H9 (cell line): ENCODE measurements around the gene SHROOM1. TPM values are rescaled to one million over a fixed set of nuclear protein-coding genes. Genes with fewer than 3 reads are reported as not detected.

Experiments
- DNase-seq: peaks from one replicate; pipeline ENCODE4 v3.0.0-alpha.2; 2017
- H2AFZ ChIP-seq: one replicate; pipeline ENCODE4 v1.6.1; 2013; ENCODE audit warnings: mild to moderate bottlenecking, low read length, control low read depth, moderate library complexity
- H2AK5ac ChIP-seq: 2 replicates; pipeline ENCODE4 v1.6.1; 2013; ENCODE audit warnings: low read length, control low read depth, mixed read lengths; ENCODE audit not compliant: insufficient read length
- H2BK120ac ChIP-seq: one replicate; pipeline ENCODE4 v1.6.1; 2013; ENCODE audit warnings: low read depth, mild to moderate bottlenecking, low read length, control low read depth, inconsistent platforms; ENCODE audit not compliant: poor library complexity, severe bottlenecking
- H2BK12ac ChIP-seq: 2 replicates; pipeline ENCODE4 v1.6.1; 2013; ENCODE audit warnings: low read length, control low read depth, mixed read lengths, low read depth; ENCODE audit not compliant: insufficient read length
- H2BK15ac ChIP-seq: 2 replicates; pipeline ENCODE4 v1.6.1; 2013; ENCODE audit warnings: low read depth, low read length, control low read depth
- H2BK20ac ChIP-seq: one replicate; pipeline ENCODE4 v1.6.1; 2013; ENCODE audit warnings: low read depth, mild to moderate bottlenecking, low read length, control low read depth, inconsistent platforms; ENCODE audit not compliant: poor library complexity, severe bottlenecking
- H2BK5ac ChIP-seq: 2 replicates; pipeline ENCODE4 v1.6.1; 2013; ENCODE audit warnings: low read length, control low read depth, mixed read lengths; ENCODE audit not compliant: insufficient read length
- H3K14ac ChIP-seq: 2 replicates; pipeline ENCODE4 v1.6.1; 2013; ENCODE audit warnings: low read length, control low read depth; ENCODE audit not compliant: insufficient read depth
- H3K18ac ChIP-seq: 2 replicates; pipeline ENCODE4 v1.6.1; 2013; ENCODE audit warnings: low read depth, mild to moderate bottlenecking, mixed read lengths, low read length, control low read depth; ENCODE audit not compliant: insufficient read length
- H3K23ac ChIP-seq: 2 replicates; pipeline ENCODE4 v1.6.1; 2013; ENCODE audit warnings: low read length, control low read depth, mixed read lengths, low read depth; ENCODE audit not compliant: insufficient read length
- H3K23me2 ChIP-seq: 2 replicates; pipeline ENCODE4 v1.6.1; 2013; ENCODE audit warnings: low read depth, mild to moderate bottlenecking, mixed read lengths, low read length, control low read depth; ENCODE audit not compliant: insufficient read length, poor library complexity, severe bottlenecking
- H3K27ac ChIP-seq: 2 replicates; pipeline ENCODE4 v1.5.1; 2013; ENCODE audit warnings: low read length, control low read depth, mixed read lengths, low read depth; ENCODE audit not compliant: insufficient read length
- H3K27me3 ChIP-seq: 2 replicates; pipeline ENCODE4 v1.6.1; 2013; ENCODE audit warnings: low read length, control low read depth, inconsistent platforms; ENCODE audit not compliant: insufficient read depth
- H3K4ac ChIP-seq: 2 replicates; pipeline ENCODE4 v1.6.1; 2013; ENCODE audit warnings: low read depth, mild to moderate bottlenecking, control low read depth, inconsistent platforms, low read length, moderate library complexity
- H3K4me1 ChIP-seq: 2 replicates; pipeline ENCODE4 v1.6.1; 2013; ENCODE audit warnings: low read length, control low read depth, inconsistent platforms; ENCODE audit not compliant: insufficient read depth
- H3K4me2 ChIP-seq: 2 replicates; pipeline ENCODE4 v1.6.1; 2013; ENCODE audit warnings: low read length, control low read depth, mixed read lengths; ENCODE audit not compliant: insufficient read length, insufficient read depth
- H3K56ac ChIP-seq: 2 replicates; pipeline ENCODE4 v1.6.1; 2013; ENCODE audit warnings: low read depth, mild to moderate bottlenecking, mixed read lengths, low read length, control low read depth; ENCODE audit not compliant: insufficient read length
- H3K79me1 ChIP-seq: 2 replicates; pipeline ENCODE4 v1.6.1; 2013; ENCODE audit warnings: low read depth, mild to moderate bottlenecking, moderate library complexity, low read length, control low read depth, inconsistent platforms; ENCODE audit not compliant: insufficient read depth, poor library complexity, severe bottlenecking
- H3K79me2 ChIP-seq: 2 replicates; pipeline ENCODE4 v1.6.1; 2013; ENCODE audit warnings: low read length, control low read depth, inconsistent platforms; ENCODE audit not compliant: insufficient read depth
- H3K9ac ChIP-seq: 2 replicates; pipeline ENCODE4 v1.6.1; 2013; ENCODE audit warnings: low read length, control low read depth, mixed read lengths; ENCODE audit not compliant: insufficient read length; ENCODE audit errors: extremely low read depth
- H3K9me3 ChIP-seq: one replicate; pipeline ENCODE4 v1.6.1; 2013; ENCODE audit warnings: low read depth, low read length, inconsistent platforms; ENCODE audit not compliant: control insufficient read depth
- H3T11ph ChIP-seq: one replicate; pipeline ENCODE4 v1.6.1; 2013; ENCODE audit warnings: mild to moderate bottlenecking, low read length, control low read depth, inconsistent platforms
- H4K20me1 ChIP-seq: one replicate; pipeline ENCODE4 v1.6.1; 2013; ENCODE audit not compliant: control insufficient read depth, insufficient read length, insufficient read depth
- H4K5ac ChIP-seq: 2 replicates; pipeline ENCODE4 v1.6.1; 2013; ENCODE audit warnings: low read depth, mild to moderate bottlenecking, mixed read lengths, low read length, control low read depth; ENCODE audit not compliant: insufficient read length
- H4K8ac ChIP-seq: replicated peaks from 2 replicates; pipeline ENCODE4 v1.6.1; 2013; ENCODE audit warnings: low read length, control low read depth, mixed read lengths, low read depth; ENCODE audit not compliant: insufficient read length
- H4K91ac ChIP-seq: 2 replicates; pipeline ENCODE4 v1.6.1; 2013; ENCODE audit warnings: low read depth, mild to moderate bottlenecking, moderate library complexity, mixed read lengths, low read length, control low read depth; ENCODE audit not compliant: insufficient read length
- H3K27ac Mint-ChIP-seq, 3 experiments: 2 replicates in 2 of 3; 3 replicates in 1 of 3; pipeline ENCODE4 v1.8.0; 2020 to 2021; ENCODE audit warnings: mixed read lengths in 3 of 3, mild to moderate bottlenecking in 1 of 3, moderate library complexity in 1 of 3
- H3K27me3 Mint-ChIP-seq: 2 replicates; pipeline ENCODE4 v1.8.0; 2021; ENCODE audit warnings: low read depth, mild to moderate bottlenecking, moderate library complexity, mixed read lengths
- H3K36me3 Mint-ChIP-seq, 3 experiments: 2 replicates in 2 of 3; 3 replicates in 1 of 3; pipeline ENCODE4 v1.8.0; 2020 to 2021; ENCODE audit warnings: low read depth in 3 of 3, mixed read lengths in 3 of 3; ENCODE audit not compliant: insufficient read depth in 1 of 3
- H3K4me1 Mint-ChIP-seq, 2 experiments: 2 replicates each; pipeline ENCODE4 v1.8.0; 2020; ENCODE audit warnings: mixed read lengths in 2 of 2
- H3K4me3 Mint-ChIP-seq, 2 experiments: 2 replicates in 1 of 2; 3 replicates in 1 of 2; pipeline ENCODE4 v1.8.0; 2020 to 2021; ENCODE audit warnings: mild to moderate bottlenecking in 2 of 2, mixed read lengths in 2 of 2, moderate library complexity in 1 of 2
- H3K9me3 Mint-ChIP-seq, 2 experiments: 2 replicates in 1 of 2; 3 replicates in 1 of 2; pipeline ENCODE4 v1.8.0; 2020; ENCODE audit warnings: mild to moderate bottlenecking in 2 of 2, mixed read lengths in 2 of 2, moderate library complexity in 1 of 2
- WGBS: extraction: QIAGEN DNeasy Blood & Tissue Kit; methylation state at CpG from one replicate; pipeline ENCODE4 v1.1.7; 2013; ENCODE audit warnings: missing lambda C conversion rate, low lambda C conversion rate, mixed read lengths; ENCODE audit not compliant: insufficient read length; ENCODE audit errors: extremely low coverage; 5-methylcytosine and 5-hydroxymethylcytosine counted together
- total RNA-seq: library from RNA; stranded (reverse); gene quantifications from 2 replicates; pipeline ENCODE4 v1.2.1, GENCODE V29; 2021
- TF ChIP-seq, protein P1 (sequence below): fragments of 200-600 bp; sonication (generic); conservative IDR thresholded peaks from 3 replicates; pipeline ENCODE4 v1.8.0; 2021; ENCODE audit warnings: antibody characterized with exemption, mild to moderate bottlenecking

SHROOM1 gene
- total RNA-seq, 1 experiment from 2014 or later: 7.0 TPM

DNA sequence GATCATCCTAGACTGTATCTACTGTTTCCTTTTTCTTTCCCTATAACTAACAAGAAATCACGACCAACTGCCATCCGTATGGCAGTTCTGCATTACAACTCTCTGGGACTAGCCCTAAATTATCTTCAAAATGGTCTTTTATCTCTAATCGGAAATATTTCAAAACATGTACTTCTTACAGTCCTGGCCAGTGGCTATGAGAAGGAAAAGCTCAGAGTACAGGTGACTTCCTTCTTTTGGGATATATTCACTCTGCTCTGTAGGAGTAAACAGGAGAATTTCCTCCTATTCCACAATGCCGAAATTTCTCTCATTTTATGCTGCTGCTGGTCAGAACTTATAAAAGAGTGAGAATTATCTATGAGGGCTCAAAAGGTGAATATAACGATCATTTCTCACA lies 51.6 kb downstream of the SHROOM1 start:
- no peak overlapping the region for H3K27ac ChIP-seq
- no peak overlapping the region for H3K4me3 Mint-ChIP-seq

More for the DNA sequence above, 51.6 kb downstream of the SHROOM1 start:
- Histone ChIP-seq H3K4me1 (peaks cover 6% of the 10 kb centered on the region; the same call in 1 of the 2 replicates), H3T11ph (no peak overlapping the region), H4K91ac (no peak overlapping the region), H3K18ac (no peak overlapping the region), H3K4me2 (no peak overlapping the region), H4K20me1 (no peaks in the 10 kb centered on the region), H2AFZ (no peak overlapping the region), H3K56ac (no peak overlapping the region), H2AK5ac (no peak overlapping the region), H3K79me1 (peaks cover 2% of the 10 kb centered on the region), H2BK120ac (no peak overlapping the region), H2BK12ac (no peak overlapping the region), H3K9me3 (no peaks in the 10 kb centered on the region), H3K4ac (no peak overlapping the region), H3K79me2 (peaks cover 2% of the 10 kb centered on the region; the same call in 1 of the 2 replicates), H3K14ac (no peak overlapping the region), H2BK5ac (no peak overlapping the region), H2BK20ac (no peak overlapping the region), H4K5ac (no peak overlapping the region), H3K23ac (no peak overlapping the region), H3K27me3 (peaks cover 16% of the 10 kb centered on the region; the same call in 1 of the 2 replicates), H4K8ac (no peak overlapping the region), H3K9ac (no peak overlapping the region), H3K23me2 (peaks cover 13% of the 10 kb centered on the region), H2BK15ac (no peak overlapping the region)
- peaks cover 15 to 17% of the 10 kb centered on the region in 2 experiments for H3K4me1 Mint-ChIP-seq
- WGBS: no CpG with 5 or more reads among the region's 5 CpGs
- no peaks in the 10 kb centered on the region; a peak in 1 of 5 replicates for H3K9me3 Mint-ChIP-seq
- no peak for DNase-seq
- no peak overlapping the region for H3K27ac Mint-ChIP-seq
- peaks cover 66% of the 10 kb centered on the region for H3K27me3 Mint-ChIP-seq
- TF ChIP-seq, protein P1, sequence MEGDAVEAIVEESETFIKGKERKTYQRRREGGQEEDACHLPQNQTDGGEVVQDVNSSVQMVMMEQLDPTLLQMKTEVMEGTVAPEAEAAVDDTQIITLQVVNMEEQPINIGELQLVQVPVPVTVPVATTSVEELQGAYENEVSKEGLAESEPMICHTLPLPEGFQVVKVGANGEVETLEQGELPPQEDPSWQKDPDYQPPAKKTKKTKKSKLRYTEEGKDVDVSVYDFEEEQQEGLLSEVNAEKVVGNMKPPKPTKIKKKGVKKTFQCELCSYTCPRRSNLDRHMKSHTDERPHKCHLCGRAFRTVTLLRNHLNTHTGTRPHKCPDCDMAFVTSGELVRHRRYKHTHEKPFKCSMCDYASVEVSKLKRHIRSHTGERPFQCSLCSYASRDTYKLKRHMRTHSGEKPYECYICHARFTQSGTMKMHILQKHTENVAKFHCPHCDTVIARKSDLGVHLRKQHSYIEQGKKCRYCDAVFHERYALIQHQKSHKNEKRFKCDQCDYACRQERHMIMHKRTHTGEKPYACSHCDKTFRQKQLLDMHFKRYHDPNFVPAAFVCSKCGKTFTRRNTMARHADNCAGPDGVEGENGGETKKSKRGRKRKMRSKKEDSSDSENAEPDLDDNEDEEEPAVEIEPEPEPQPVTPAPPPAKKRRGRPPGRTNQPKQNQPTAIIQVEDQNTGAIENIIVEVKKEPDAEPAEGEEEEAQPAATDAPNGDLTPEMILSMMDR: no peak
- H3K36me3 Mint-ChIP-seq: no peaks in the 10 kb centered on the region
